Fibroblast of upper back skin (primary cell): ENCODE measurements around the gene PHF19.

ENCODE experiments used
- DNase-seq: peaks from one replicate; pipeline ENCODE4 v3.0.0-alpha.2; 2013

Gene PHF19

DNA sequence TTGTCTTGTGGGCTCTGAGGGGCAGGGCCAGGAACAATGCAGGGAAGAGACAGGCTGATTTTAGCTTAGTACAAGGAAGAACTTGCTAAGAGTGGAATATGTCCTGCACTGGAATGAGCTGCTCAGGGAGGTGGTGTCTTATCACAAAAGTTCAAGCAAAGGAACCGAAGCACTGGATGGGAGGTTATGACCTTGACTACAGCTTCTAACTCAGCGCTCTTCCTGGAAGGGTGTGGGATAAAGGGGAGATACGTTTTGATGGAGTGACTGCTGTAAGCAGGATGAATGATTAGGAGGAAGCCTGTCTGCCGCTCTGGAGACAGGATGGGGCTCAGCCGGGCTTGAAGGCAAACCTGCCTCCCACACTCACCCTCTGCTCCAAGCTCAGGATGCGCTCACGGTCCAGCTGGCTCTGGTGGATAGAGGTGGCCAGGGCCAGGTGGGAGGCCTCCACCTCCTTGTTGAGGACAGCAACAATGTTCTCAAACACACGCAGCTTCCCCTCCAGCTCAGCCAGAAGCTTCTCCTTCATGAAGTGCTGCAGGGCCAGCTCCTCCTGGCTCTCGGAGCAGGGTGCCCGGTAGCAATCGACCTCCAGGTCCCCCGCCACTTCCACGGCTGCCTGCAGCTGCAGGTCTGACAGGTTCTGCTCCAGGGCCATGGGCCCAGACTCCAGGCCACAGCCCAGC, 36.1 kb upstream of the PHF19 start:
- no peak for DNase-seq

DNA sequence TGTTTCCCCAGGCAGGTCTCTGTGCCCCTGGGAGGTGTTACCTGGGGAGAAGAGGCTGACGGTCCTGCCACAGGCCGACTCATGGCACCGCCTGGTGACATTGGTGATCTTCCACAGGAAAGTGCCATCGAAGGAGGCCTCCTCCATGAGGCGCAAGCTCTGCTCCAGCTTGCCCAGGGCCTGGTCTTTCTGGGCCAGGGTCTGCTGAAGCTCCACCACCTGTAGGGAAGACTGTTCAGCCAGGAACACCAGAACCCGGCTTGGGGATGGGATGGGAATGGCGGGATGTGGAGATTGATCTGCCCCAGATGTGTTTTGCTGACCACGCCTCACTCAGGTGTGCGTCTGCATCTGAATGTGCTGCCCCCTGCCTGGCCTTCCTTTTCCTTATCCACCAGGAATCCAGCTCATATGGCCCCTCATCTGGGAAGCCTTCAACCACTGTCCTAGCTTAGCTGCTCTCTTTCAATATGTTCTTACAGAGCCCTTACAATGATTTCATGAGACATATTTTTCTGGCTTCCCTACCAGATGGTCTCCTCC, 34.4 kb upstream of the PHF19 start:
- no peak for DNase-seq

DNA sequence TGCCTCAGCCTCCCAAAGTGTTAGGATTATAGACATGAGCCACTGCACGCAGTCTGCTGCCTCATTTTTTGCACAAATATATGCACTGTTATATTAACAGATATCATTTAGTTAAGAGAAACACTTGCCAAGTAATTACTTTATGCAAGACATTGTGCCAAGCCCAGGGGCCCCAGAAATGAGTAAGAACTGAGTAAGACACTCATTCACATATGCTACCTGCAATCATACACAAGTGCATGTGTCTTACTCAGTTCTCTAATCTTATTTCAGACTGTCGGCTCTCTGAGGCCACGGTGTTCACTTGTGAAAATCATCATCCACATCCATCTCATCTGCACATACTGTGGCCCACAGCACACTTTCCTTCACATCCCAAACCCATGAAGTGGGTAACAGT, 33.7 kb upstream of the PHF19 start:
- no peak for DNase-seq

DNA sequence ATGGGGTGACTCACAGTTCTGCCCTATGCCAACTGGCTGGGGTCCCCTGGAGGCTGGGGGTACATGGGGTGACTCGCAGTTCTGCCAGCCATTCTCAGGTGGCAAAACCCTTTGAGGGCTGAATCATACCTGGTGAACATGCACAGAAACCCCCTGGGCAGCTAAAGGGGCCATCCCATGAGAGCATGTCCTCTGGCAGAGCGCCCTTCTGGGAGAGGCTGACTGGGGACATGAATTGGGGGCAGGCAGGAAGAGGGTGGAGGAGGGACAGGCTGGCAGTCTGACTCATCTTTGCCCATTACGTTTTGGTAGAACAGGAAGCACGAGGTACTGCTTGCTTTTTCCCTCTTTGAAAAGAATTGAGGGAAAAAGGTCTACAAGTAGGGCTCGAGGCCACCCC, 32.9 kb upstream of the PHF19 start:
- no peak for DNase-seq

- DNase-seq = no peak
Measured at GRCh38 chr9:120905315-120906164, 28.6 kb upstream of the PHF19 start.

DNA sequence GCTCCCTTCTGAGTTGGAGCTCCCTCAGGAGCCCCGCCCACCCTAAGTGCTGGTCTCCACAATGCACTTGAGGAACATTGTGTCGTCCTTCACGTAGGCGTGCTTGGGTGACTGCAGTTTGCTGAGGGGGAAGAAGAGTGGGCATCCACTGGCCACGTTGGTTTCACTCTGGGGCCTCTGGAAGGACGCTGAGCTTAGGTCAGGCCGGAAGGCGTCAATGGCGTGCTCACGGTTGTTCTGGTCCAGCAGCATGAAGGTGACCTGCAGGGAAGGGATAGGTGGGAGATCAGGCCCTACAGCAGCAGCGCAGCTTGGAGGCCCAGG, 28.0 kb upstream of the PHF19 start:
- no peak for DNase-seq

GRCh38 chr9:120904061-120904977, 27.3 kb upstream of the PHF19 start:
- DNase-seq = no peak

DNA sequence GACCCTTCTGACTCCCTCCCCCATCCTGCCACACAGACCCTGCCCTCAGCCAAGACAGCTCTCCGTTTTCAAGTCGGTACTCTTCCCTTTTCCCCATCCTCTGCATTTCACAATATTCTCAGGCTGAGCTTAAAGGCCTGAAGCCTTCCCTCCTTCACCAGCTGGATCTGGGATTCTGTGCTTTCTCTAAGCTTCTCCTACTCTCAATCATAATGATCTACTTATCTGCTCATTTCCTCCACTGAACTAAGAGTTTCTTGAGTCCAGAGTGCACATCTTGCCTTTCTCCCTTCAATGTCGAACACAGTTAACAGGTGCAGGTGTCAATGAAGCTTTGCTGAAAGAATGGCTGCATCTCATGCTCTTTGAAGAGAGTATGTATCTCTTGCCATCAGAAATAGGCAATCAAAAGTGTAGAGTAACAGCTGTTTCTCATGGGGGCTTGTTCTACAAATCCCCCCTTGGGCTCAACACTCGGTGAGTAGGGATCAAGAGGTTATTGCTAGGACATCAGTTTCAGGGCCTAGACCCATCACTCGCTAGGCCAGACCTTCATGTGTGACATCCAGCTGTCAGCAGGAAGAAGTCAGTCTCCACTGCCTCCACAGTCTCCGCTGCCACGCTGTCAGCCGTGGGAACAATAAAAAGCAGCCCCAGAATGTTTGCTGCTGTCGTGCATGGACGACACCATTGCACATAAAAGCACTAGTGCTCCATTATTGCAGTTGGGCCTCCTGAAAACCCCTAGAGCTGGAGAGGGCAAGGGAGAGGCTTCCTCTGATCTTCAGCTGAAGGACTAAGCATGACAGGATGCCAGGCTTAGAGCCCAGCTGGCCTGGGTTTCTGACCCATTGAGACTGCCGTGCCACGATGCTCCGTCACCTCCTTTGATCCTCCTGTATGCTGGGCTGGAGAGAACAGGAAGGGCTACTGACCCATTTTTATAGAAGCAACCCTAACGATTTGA, 25.9 kb upstream of the PHF19 start:
- no peak for DNase-seq

DNA sequence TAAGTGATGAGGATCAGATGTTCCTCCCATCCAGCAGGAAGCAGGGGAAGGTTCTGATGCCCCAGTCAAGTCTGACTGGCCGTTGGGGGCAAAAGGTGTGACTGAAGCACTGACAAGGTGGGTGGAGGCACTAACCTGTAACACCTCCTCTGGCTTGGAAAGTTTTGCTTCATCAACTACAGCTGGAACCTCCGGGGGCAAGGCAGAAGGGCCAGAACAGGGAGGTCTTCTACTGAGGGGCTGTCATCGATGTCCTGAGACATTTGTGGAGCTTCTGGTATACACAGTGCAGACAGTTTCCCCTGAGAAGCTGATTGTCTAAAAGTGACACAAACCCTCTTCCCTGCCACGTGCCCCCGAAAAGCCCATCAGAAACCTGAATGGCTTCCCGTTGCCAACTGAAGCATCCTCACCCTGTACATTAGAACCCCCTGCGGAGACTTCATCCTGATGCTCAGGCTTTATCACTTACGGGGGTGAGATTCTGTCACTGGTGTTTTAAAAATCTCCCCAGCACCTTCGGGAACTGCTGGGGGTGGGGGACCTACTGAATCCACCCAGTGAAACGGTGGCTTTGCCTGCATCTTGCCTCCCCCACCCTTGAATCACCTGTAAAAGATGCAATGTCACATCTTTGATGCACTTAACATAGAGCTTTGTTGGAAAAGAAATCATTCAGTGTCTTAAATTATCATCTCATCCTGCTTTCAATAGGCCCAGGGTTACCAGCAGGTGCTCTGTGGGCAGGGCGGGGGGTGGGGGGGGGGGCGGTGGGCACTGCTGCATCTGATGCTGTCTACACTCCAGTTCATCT, 25.0 kb upstream of the PHF19 start:
- DNase-seq = no peak

DNA sequence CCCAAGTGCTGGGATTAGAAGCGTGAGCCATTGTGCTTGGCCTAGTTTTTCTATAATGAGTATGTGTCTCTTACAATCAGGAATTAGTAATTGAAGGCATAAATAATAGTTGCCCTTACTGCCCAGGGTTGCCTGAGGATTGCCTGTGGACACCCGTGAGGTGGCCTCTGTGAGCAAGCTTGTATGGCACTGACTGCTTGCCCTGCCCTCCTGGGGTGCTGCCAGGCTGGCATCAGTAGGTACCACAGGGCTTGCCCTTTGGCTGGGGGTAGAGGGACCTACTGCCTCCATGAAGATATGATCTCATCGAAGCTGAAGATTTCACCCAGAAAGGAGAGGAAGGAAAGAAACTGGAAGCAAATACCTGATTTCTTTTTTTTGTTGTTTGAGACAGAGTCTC, 23.8 kb upstream of the PHF19 start:
- no peak for DNase-seq

DNA sequence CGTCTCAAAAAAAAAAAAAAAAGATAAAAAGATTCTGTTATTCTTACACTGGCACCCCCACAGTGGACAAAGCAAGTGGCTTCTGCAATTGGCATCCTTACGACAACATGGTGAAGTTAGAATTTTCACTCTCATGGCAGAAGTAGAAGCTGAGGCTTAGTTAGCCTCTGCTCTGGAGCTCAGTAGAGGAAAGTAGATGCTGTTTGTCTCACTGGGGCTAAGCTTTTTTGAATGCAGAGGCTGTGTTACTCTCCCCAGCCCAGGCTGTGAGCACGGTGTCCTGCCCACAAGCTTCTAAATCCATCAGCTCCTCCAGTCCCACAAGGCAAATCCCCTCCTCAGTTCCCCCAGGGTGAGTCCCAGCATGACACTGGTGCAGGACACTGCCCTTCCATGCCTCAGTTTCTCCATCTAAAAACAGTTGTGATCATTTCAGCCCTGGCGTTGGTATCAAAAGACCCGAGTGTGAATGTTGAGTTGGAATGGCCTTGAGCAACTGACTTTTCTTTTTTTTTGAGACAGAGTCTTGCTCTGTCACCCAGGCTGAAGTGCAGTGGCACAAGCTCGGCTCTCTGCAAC, 22.6 kb upstream of the PHF19 start:
- DNase-seq = no peak

DNA sequence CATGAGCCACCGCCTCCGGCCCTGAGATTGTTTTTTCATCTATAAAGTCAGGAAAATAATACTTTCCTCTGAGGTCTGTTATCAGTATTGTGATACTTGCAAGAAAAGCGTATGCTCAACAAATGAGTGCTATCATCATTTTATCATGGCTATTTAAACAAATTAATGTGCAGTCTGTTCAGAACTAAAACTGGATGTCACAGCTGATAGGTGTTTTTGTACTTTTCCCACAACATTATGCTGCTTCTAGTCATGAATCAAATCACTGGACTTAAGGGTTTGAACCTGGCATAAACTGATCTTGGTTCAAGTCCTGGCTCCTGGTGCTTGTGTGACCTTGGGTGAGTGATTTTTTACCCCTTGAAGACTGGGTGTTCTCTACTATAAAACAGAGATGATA, 21.4 kb upstream of the PHF19 start:
- DNase-seq = no peak

DNA sequence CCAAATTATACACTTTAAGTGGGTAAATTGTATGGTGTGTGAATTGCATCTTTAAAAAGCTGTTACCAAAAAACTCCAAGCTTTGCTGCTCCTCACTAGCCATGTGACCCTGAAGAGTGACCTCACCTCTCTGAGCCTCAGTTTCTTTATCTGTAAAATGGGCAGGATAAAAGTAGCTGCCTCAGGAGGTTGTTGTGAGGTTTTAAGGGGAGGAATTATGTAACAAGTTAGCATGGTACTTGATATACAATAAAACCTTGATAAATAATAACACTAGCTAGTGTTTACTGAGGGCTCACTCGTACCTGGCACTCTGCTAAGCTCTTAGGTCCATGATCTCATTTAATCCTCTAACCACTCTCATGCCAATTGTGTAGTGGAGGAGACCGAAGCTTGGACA, 19.0 kb upstream of the PHF19 start:
- no peak for DNase-seq

DNA sequence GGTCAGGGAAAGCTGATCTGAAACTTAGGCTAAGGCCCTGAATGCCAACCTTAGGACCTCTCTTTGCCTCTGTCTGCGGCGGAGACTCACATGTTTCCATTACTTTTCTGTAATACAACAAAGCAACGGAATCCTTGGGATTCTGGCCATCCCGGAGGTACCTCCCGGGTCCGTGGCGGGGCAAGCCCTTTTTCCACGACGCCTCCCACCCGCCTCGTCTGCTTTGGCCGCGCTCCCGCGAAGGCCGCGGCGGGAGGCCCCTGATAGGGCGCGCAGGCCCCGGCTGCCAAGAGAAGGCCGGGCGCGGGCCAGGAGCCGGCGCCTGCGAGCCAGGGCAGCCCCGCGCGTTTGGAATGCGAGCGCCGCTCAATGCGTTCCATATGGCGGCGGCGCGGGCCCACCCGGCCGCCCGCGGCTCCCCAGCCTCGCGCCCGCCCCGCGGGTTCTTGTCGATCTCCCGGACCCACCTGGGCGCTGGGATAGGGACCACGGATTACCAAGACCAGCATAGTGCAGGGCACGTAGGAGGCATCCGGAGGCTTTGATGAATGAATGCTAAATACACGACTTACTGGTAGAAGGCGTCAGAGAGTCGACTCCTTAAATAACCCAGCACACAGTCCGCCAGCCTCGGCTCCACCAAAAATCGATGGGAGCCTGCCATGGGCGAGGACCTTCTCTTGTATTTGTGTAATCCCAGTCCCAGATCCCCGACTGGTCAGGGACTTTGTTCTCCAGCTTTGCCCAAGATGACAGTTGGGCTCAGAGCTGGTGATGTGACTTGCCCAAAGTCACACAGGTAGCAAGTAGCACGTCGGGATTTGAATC, 17.5 kb upstream of the PHF19 start:
- peak; percentile 43 for DNase-seq

GRCh38 chr9:120893611-120894307, 16.8 kb upstream of the PHF19 start:
- DNase-seq = peak; percentile 23

DNA sequence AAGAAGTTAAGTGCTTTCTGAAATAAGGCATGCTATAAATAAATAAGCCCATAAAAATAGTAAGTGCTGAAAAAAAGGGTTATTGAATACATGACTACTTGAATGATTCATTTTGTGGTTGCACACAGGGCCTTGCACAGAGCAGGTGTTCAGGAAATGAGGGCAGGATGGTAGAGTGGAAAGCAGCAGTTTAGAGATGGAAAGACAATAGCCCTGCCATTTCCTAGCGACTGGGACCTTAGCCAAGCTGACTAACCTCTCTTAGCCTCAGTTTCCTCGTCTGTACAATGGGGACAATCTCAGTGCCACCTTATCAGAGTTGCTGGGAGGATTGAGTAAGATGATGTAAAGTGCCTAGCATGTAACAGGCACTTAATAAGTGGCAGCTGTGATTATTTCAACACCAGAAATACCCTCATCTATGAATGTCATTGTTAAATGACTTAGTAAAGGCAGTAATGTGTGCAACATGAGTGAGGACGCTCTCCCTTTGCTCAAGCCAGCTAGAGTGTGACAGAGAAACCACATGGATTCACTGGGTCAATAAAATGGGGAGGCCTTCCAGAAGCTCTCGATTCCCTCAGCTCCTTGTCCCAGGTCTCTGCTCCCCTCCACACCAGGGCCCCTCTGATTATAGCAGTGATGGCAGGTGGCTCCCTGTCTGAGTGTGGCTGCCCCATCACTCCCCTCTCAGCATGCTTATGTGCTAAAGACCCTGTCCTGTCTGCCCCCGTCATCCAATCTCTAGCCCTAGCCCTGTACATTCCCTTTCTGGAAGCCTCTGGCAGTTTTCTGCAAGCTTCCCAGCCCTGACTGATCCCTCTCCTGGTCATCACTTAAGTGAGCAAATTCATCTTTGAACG, 16.0 kb upstream of the PHF19 start:
- peak; percentile 78 for DNase-seq

- DNase-seq = no peak
Measured at GRCh38 chr9:120891884-120892747, 15.1 kb upstream of the PHF19 start.
